Lung (tissue), 12 donors: ENCODE results near the gene ANKRD33B. TPM values are rescaled to one million over a fixed set of nuclear protein-coding genes. Genes with fewer than 3 reads are reported as not detected.

Source experiments
- ATAC-seq: fragments of 200-7000 bp; cut with Tn5 transposase; one replicate; pipeline ENCODE4 v1.9.1; 2020; ENCODE audit warnings: moderate number of reproducible peaks; ENCODE audit not compliant: insufficient read depth, low FRiP score
- DNase-seq, 3 donors: peaks; one replicate each; pipeline ENCODE4 v3.0.0-alpha.2; 2013 to 2017
- H3K27ac ChIP-seq, 2 donors: one replicate each; pipeline ENCODE4 v1.5.1; 2013; ENCODE audit warnings: mild to moderate bottlenecking in 2 of 2, moderate library complexity in 2 of 2, control low read depth in 1 of 2, inconsistent platforms in 1 of 2, low read depth in 1 of 2, low read length in 1 of 2
- H3K27me3 ChIP-seq, 3 donors: one replicate each; pipeline ENCODE4 v1.5.1; 2013; ENCODE audit warnings: low read length in 2 of 3; ENCODE audit not compliant: control insufficient read depth in 3 of 3, insufficient read depth in 3 of 3
- H3K36me3 ChIP-seq, 4 donors: one replicate each; pipeline ENCODE4 v1.5.1; 2013; ENCODE audit warnings: low read length in 4 of 4, mild to moderate bottlenecking in 1 of 4, moderate library complexity in 1 of 4; ENCODE audit not compliant: control insufficient read depth in 4 of 4, insufficient read depth in 4 of 4
- H3K4me1 ChIP-seq, 5 donors: one replicate each; pipeline ENCODE4 v1.5.1; 2013; ENCODE audit warnings: low read length in 5 of 5, mild to moderate bottlenecking in 2 of 5, moderate library complexity in 1 of 5; ENCODE audit not compliant: control insufficient read depth in 5 of 5, insufficient read depth in 5 of 5
- H3K4me3 ChIP-seq: one replicate; pipeline ENCODE4 v1.5.1; 2013; ENCODE audit warnings: mild to moderate bottlenecking, control low read depth, moderate library complexity
- H3K9ac ChIP-seq, 2 donors: one replicate each; pipeline ENCODE4 v1.5.1; 2013; ENCODE audit warnings: low read length in 2 of 2, control low read depth in 1 of 2; ENCODE audit not compliant: insufficient read depth in 1 of 2
- H3K9me3 ChIP-seq, 4 donors: one replicate each; pipeline ENCODE4 v1.5.1; 2013; ENCODE audit warnings: low read length in 3 of 4, mild to moderate bottlenecking in 1 of 4, moderate library complexity in 1 of 4; ENCODE audit not compliant: control insufficient read depth in 4 of 4, insufficient read depth in 3 of 4
- WGBS, 2 donors: extraction: QIAGEN DNeasy Blood & Tissue Kit; methylation state at CpG; one replicate each; pipeline ENCODE4 v1.1.7; 2013; 5-methylcytosine and 5-hydroxymethylcytosine counted together
- polyA plus RNA-seq, 2 donors: library from polyadenylated mRNA; stranded (reverse); fragments of 200-250 nt; gene quantifications; one replicate each; pipeline ENCODE4 v1.2.1, GENCODE V29; 2013
- total RNA-seq, 2 donors: library from RNA; depleted of rRNA in 1 of 2; stranded (reverse); fragments of >200 nt in 1 of 2; gene quantifications; one replicate each; pipeline ENCODE4 v1.2.1, GENCODE V29; 2014 to 2021
- TF ChIP-seq, protein P1 (sequence below): IDR thresholded peaks from 2 replicates; pipeline ENCODE4 v1.5.1; 2012; ENCODE audit warnings: mild to moderate bottlenecking; ENCODE audit errors: control extremely low read depth, extremely low read depth
- donor health status: control.
- donor health status: control.
- donor health status: Bipolar disorder and iron deficiency.
- donor health status: healthy.
- donor health status: DM: yes; HTN: yes; CAD: no.

ANKRD33B gene
- total and polyA plus RNA-seq, 4 donors: 1.0 to 6.3 (median 2.1) TPM

DNA sequence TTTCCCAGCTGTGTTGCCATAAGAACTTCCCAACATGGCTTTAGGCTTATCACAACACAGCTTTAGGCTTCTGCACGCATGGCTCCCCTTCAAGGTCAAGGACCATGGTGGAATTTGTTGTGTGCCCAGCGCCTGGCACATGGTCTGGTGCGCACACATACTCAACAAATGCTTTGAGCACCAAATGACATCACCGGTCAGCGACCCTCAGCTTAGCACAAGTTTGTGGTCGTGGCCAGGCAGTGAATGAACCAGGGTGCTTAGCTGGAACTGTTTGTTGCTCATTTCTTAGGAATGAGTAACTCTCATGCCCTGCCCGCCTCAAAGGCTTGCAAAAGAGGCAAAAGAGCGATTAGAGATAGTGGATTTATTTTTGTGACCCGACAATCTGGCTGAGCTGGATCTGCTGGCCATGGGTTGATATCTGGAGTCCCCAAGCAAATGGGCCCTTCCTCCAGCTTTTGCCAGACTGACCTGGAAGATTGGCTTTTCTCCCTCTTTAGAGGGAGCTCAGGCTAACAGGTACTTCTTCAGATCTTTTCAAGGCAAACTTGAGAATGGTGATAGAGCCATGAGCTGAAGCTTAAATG, 138.3 kb downstream of the ANKRD33B start:
- H3K9me3 ChIP-seq: no peaks in the 10 kb centered on the region
- peaks cover 0 to 14% (median 0%) of the 10 kb centered on the region in 5 donors for H3K4me1 ChIP-seq
- DNase-seq: no peak
- no peak for ATAC-seq
- H3K9ac ChIP-seq: no peak overlapping the region
- H3K27me3 ChIP-seq: no peaks in the 10 kb centered on the region
- H3K4me3 ChIP-seq: no peak overlapping the region
- peak overlapping the region; percentile 9 to 11 for H3K27ac ChIP-seq
- 81 to 84% methylated on average over 9 of the region's 9 CpGs for WGBS, 2 donors
- TF ChIP-seq, protein P1, sequence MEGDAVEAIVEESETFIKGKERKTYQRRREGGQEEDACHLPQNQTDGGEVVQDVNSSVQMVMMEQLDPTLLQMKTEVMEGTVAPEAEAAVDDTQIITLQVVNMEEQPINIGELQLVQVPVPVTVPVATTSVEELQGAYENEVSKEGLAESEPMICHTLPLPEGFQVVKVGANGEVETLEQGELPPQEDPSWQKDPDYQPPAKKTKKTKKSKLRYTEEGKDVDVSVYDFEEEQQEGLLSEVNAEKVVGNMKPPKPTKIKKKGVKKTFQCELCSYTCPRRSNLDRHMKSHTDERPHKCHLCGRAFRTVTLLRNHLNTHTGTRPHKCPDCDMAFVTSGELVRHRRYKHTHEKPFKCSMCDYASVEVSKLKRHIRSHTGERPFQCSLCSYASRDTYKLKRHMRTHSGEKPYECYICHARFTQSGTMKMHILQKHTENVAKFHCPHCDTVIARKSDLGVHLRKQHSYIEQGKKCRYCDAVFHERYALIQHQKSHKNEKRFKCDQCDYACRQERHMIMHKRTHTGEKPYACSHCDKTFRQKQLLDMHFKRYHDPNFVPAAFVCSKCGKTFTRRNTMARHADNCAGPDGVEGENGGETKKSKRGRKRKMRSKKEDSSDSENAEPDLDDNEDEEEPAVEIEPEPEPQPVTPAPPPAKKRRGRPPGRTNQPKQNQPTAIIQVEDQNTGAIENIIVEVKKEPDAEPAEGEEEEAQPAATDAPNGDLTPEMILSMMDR: no peak
- peaks cover 0 to 4% (median under 1%) of the 10 kb centered on the region in 4 donors for H3K36me3 ChIP-seq

- Histone ChIP-seq H3K9me3 (no peaks in the 10 kb centered on the region), H3K4me3 (no peak overlapping the region), H3K27me3 (no peaks in the 10 kb centered on the region), H3K9ac (no peak overlapping the region), H3K36me3 (peaks cover 0 to 4% (median 2%) of the 10 kb centered on the region in 4 donors), H3K27ac (peak overlapping the region; percentile 11 to 54), H3K4me1 (peaks cover 0 to 14% (median 0%) of the 10 kb centered on the region in 5 donors)
- DNase-seq (no peak), ATAC-seq (no peak)
- WGBS, 2 donors: 75 to 79% methylated on average over 7 of the region's 7 CpGs
- TF ChIP-seq, protein P1: no peak
Observed at GRCh38 chr5:10702911-10703491, 139.1 kb downstream of the ANKRD33B start.

DNA sequence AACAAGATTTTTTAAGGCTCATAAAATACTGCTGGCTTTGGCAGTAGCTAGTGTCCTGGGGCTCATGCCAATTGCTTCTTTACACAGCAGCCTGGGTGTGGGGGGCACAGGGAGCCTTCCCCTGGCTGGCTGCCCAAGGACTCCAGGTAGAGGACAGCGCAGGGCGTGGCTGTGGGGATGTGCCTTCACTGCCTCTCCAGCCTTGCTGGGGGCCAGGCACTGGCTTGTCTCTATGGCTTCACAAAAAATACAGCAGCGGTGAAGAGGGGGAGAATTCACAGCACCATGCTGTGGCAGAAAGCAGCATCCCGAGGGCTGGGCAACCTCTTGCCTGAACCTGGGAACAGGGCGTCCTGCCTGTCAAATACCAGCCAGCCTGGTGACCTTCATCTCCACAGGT, 139.8 kb downstream of the ANKRD33B start:
- Histone ChIP-seq H3K36me3 (peaks cover 0 to 4% (median 2%) of the 10 kb centered on the region in 4 donors), H3K27me3 (no peaks in the 10 kb centered on the region), H3K4me1 (peaks cover 0 to 14% (median 0%) of the 10 kb centered on the region in 5 donors), H3K27ac (peak overlapping the region in 1 of 2 donors; percentile 63), H3K9me3 (no peaks in the 10 kb centered on the region), H3K4me3 (no peak overlapping the region), H3K9ac (no peak overlapping the region)
- ATAC-seq (no peak), DNase-seq (no peak)
- TF ChIP-seq, protein P1: no peak
- WGBS, 2 donors: 82 to 84% methylated on average over 5 of the region's 5 CpGs
